HG03095 (cell line): ENCODE data around the gene RIMBP2.

Experiments
- ATAC-seq: cut with Tn5 transposase; IDR thresholded peaks from one replicate; pipeline ENCODE4 v1.9.1; 2021; ENCODE audit warnings: moderate library complexity; ENCODE audit not compliant: unreplicated experiment

The RIMBP2 gene

GRCh38 chr12:130488358-130488710 lies 227.8 kb downstream of the RIMBP2 start:
- ATAC-seq = no peak

- ATAC-seq = no peak
These were observed 228.3 kb downstream of the RIMBP2 start for GRCh38 chr12:130487636-130488357.

GRCh38 chr12:130486891-130487416 lies 229.1 kb downstream of the RIMBP2 start:
- ATAC-seq = no peak

- no peak for ATAC-seq
These were observed 230.0 kb downstream of the RIMBP2 start for GRCh38 chr12:130486146-130486435.

GRCh38 chr12:130485291-130486145 lies 230.6 kb downstream of the RIMBP2 start:
- ATAC-seq = no peak

- no peak for ATAC-seq
These were observed 231.9 kb downstream of the RIMBP2 start for GRCh38 chr12:130484221-130484620.

GRCh38 chr12:130483616-130484180 lies 232.4 kb downstream of the RIMBP2 start:
- no peak for ATAC-seq

- ATAC-seq = no peak
These were observed 233.7 kb downstream of the RIMBP2 start for GRCh38 chr12:130482448-130482847.

- ATAC-seq = no peak
These were observed 234.7 kb downstream of the RIMBP2 start for GRCh38 chr12:130481392-130481879.

GRCh38 chr12:130480887-130481286 lies 235.2 kb downstream of the RIMBP2 start:
- no peak for ATAC-seq

- no peak for ATAC-seq
These were observed 235.9 kb downstream of the RIMBP2 start for GRCh38 chr12:130480231-130480630.

- ATAC-seq = no peak
These were observed 236.5 kb downstream of the RIMBP2 start for GRCh38 chr12:130479401-130480125.

- ATAC-seq = no peak
These were observed 237.3 kb downstream of the RIMBP2 start for GRCh38 chr12:130478786-130479185.

- no peak for ATAC-seq
These were observed 238.4 kb downstream of the RIMBP2 start for GRCh38 chr12:130477701-130478100.

- no peak for ATAC-seq
These were observed 238.8 kb downstream of the RIMBP2 start for GRCh38 chr12:130477266-130477665.

GRCh38 chr12:130476451-130477135 lies 239.5 kb downstream of the RIMBP2 start:
- ATAC-seq = no peak

GRCh38 chr12:130474599-130475269 lies 241.4 kb downstream of the RIMBP2 start:
- no peak for ATAC-seq

GRCh38 chr12:130473266-130473665 lies 242.8 kb downstream of the RIMBP2 start:
- ATAC-seq = no peak

- ATAC-seq = no peak
These were observed 245.1 kb downstream of the RIMBP2 start for GRCh38 chr12:130470969-130471368.

GRCh38 chr12:130469552-130469951 lies 246.5 kb downstream of the RIMBP2 start:
- no peak for ATAC-seq
